ENCODE data around the gene CPZ.

CPZ gene

GRCh38 chr4:8592366-8593263, at the start of gene CPZ:
TSS of gene CPZ (plus strand) at chr4:8592765. CDS start at chr4:8592834, 69 bp downstream.
- DNase-seq, result no peak

GRCh38 chr4:8542776-8543525, 49.6 kb upstream of the CPZ start:
- no peak for DNase-seq

DNA sequence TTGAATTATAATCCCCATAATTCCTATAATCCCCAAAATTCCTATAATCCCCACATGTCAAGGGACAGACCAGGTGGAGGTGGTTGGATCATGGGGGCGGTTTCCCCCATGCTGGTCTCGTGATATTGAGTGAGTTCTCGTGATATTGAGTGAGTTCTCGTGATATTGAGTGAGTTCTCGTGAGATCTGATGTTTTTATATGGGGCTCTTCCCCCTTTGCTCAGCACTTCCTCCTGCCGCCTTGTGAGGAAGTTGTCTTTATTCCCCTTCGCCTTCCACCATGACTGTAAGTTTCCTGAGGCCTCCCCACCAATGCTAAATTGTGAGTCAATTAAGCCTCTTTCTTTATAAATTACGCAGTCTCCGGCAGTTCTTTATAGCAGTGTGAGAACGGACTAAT, 48.9 kb upstream of the CPZ start:
- no peak for DNase-seq

DNA sequence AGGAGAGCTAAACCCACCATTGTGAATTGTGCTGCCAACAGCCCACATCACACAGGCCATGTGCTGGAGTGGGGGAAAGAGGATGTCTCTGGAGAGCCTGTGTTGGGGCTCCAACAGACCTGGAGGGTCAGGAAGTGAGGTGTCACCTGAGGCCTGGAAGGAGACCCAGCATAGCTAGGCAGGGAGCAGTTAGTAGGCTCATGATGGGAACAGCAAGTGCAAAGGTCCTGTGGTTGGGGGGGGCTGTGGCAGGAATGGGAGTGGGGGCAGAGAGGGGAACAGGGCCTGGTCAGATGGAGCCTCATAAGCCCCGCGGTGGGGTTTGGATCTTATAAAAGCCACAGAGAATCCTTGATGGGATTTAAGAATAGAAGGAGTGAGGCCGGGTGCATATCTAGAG, 48.3 kb upstream of the CPZ start:
- no peak for DNase-seq

DNA sequence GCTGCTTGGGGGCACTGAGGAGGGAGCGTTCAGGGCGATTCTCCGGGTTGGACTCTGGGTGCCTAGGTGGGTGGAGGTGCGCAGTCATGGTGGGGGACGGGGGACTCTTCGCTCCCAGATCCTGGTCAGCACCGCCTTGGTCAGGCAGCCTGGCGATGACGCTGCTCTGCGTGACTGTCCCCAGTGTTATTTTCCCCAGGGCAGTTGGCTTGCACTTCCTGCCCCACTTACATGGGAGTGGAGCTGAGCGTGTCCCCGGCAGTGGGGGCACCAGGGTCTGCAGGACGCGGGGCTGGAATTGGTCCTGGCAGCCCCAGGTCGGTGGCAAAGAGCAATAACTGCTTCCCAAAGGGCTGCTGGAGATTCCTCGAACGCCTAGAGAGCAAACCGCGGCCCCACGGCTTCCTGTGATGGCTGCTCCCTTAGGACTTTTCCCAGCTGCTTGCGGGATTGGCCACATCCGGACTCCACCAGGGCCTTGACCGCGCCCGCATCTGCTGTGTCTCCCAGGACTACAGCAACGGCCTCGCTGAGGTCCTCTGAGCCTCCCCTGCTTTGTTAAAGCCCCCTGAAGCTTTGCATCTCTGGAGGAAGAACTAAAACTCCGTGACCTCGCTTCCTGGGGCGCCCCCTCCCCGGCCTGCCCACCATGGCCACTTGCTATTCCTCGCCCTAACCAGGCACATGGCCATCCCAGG, 47.7 kb upstream of the CPZ start:
- DNase-seq, result no peak

DNA sequence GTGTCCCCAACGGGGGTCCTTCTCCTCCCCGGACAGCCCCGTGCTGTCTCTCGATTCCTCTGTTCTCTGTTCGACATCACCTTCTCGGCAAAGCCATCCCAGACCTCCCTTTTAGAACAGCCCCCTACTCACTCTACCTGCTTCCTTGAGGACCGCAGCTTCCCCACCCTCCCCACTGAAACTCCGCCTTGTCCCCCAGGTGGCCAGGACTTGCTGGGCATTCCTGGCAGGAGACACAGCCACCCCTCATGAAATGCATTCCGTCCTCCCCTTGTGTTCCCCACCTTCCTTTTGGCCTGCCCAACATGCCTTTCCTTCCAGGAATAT, 47.2 kb upstream of the CPZ start:
- no peak for DNase-seq

GRCh38 chr4:8546766-8547107, 45.8 kb upstream of the CPZ start:
- no peak for DNase-seq

- no peak for DNase-seq
Measured at GRCh38 chr4:8547108-8547911, 45.3 kb upstream of the CPZ start.

DNA sequence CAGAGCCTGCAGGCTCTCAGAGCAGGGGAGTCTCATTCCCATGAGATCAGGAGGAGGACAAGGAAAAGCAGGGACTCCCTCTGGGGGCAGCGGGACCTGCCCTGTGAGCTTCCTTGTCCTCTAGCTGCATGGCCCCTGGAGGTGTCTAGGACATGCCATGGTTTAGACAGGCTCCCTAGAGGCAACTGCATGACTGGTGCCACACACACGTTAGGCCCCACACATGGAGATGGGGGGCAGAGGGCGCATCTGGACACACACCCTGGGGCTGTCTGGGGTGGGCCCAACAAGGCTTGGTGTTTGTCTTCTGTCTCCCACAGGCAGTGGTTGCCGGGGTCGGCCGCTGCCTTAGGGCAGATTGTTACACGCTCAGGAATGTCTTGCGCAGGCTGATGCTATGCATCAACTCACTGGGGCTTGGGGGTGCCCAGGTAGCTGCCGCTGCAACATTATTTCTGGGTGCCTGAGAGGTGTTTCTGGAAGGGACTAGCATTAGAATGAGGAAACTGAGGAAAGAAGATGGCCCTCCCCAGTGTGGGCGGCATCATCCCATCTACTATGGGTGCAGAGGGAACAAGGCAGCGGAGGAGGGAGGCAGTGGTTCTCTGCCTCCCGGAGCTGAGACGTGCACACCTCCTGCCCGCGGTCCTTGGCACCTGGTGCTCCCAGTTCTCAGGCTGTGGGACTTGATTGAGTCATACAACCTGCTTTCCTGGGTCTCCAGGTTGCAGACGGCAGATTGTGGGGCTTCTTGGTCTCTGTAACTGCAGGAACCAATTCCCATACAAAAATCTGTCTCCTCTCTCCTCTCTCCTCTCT, 44.4 kb upstream of the CPZ start:
- DNase-seq, result no peak

- DNase-seq, result no peak
Measured at GRCh38 chr4:8548731-8549351, 43.7 kb upstream of the CPZ start.

DNA sequence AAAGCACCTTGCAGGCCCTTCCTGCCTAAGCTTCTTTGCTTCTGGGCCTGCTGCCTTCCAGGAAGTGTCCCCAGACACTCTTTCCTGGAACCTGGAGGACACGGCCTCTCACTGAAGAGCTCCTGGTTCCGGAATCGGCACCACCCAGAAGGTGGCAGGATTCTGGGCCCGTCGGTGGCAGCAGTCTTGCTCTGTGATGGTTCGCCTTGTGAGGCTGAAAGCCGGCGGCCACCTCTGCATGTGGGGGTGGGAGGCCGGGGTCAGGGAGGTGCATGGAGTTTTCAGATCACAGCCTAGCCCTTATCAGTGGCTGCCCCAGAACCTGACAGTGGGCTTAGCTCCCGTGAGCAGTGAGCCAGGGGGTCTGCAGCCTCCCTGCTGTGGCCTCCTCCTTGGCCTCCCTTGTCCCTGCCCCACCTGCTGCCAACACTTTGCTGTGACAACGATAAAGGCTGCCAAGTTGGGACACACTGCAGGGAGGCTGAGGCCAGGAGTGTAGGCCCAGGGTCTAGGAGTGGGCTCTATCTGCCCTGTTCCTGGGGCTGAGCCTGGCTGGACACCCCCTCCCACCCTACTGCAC, 43.1 kb upstream of the CPZ start:
- no peak for DNase-seq

DNA sequence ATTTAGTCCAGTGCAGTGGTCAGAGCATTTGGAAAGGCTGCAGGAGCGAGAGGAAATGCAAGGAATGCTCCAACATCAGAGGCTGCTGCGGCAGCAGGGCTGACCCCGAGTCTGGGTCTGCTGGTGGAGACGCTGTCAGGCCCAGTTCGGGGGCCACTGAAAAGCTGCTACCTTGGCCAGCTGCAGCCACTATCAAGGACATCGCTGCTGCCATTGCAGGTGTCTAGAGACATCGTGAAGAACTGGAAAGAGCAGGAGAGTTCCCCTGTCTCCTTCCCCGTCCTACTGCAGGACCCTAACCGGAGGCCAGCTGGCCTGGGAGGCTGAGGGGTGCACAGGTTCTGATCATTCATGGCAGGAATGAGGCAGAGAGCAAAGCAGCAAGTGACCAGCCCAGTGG, 41.9 kb upstream of the CPZ start:
- no peak for DNase-seq

DNA sequence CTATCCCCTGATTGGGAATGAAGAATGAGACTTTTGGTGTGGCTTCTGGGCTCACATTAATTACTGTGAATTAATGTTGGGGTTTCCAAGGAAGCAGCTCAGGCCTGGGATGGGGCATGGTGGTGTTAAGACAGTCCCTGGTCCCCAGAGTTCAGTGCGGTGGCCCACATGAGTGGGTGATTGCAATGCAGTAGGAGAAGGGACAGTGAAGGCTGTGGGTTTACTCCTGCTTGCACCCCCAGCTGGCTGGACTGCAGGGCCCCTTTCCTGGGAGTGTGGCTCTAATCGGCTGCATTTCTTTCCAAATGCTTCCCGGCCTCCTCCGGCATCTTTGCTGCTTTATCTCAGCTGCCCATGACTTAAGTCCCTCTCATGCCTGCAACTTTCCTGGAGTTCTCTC, 40.5 kb upstream of the CPZ start:
- DNase-seq, result no peak

DNA sequence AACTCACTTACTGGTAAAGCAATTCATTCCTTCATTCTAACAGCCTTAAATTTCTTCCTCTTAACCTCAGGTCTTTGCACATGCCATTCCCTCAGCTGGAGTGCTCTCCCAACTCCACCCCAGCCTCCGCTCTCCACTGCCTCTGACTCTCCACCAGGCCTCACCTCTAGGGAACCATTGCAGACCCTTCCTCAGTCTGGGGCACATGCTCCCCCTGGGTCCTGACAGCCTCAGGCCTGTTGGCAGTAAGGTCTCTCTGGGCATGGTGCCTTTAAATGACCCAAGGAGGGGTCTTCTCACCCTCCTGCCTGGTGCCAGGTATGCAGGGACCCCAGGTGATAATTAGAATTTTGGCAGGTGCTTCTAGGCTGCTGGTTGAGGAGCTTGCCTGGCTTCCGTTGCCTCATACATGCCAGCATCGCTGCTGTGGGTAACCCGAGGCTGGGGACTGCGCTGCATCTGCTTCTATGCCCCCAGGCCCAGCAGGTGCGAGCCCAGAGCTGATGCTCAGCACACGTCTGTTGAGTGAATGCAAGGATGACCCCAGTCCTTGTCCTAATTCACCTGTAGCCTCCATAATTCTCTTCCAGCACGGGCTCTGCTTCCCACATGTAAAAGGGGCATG, 39.9 kb upstream of the CPZ start:
- no peak for DNase-seq

- DNase-seq, result no peak
Measured at GRCh38 chr4:8553216-8553615, 39.3 kb upstream of the CPZ start.

GRCh38 chr4:8553991-8554405, 38.6 kb upstream of the CPZ start:
- DNase-seq, result no peak

DNA sequence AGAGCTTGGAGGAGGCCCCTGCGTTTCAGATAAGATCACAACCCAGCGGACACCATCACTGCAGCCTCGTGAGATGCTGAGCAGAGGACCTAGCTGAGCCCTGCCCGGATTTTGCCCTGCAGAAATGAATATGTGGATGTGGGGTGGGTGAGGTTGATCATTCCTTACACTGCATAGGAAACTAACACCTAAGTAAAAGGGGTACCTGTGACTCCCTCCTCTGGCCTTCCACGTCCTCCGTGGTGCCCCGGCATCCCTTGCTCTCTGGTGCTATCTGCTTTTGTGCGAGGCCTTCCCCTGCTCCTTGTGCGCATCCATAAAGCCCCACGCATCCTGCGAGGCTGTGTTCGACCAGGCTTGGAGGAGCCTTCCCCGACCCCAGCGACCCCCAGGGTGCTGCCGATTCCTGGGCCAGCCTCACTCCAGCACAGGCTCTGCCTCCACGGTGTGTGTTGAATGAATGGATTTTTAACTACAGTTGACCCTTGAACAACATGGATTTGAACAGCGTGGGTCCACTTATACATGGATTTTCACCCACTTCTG, 37.9 kb upstream of the CPZ start:
- no peak for DNase-seq

DNA sequence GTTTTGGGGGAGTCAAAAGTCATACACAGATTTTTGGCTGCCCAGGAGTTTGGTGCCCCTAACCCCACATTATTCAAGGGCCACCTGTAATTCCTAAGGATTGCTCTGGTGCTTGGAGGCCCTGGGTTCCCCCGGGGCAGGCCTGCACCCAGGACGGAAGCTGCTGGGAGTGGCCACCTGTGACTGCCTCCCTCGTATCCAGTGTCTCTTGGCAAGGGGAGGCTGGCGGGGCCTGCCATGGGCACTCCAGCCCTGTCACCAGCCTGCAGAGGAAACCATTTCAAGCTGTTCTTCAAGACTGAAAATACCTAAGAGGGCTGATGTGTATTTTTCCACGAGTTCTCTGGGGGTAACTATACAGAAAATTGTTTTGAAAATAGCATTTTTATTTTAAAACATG, 36.8 kb upstream of the CPZ start:
- no peak for DNase-seq

DNA sequence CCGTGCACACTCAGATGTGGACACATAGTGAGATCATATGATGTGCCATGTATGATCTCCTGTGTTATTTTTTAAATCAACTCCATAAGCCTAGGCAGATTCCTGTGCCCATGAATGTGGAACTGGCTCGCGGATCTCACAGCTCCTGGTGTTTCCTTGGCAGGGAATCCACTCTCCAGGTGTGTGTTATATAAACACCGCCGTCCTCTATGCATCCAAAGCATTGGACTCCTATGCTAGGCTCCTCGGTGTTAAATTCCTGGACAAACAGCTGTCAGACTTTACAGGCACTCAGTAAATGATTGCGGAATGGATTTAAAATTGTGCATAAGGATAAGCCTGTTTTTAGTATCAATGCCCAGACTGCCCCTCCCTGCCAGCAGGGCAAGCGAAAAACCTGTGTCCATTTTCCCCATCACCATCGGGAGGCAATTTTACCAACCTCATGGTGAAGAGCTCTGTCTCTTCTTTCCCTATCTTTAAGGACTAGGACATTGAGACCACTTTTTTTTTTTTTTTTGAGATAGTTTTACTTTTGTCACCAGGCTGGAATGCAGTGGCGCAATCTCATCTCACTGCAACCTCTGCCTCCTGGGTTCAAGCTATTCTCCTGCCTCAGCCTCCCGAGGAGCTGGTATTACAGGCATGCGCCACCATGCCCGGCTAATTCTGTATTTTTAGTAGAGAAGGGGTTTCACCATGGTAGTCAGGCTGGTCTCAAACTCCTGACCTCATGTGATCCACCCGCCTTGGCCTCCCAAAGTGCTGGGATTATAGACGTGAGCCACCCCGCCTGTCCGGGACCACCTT, 36.0 kb upstream of the CPZ start:
- DNase-seq, result no peak

All from NCI-H1417 treated with DMSO at 0.1 percent for 48 hours (cell line).